ENCODE results near the gene GLRX.
"Not testable (repeated sequence)": the region's sequence is repeated elsewhere in the genome, so short reads cannot be mapped to it uniquely, and the experiment has no call there.

Gene GLRX, protein sequence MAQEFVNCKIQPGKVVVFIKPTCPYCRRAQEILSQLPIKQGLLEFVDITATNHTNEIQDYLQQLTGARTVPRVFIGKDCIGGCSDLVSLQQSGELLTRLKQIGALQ

DNA sequence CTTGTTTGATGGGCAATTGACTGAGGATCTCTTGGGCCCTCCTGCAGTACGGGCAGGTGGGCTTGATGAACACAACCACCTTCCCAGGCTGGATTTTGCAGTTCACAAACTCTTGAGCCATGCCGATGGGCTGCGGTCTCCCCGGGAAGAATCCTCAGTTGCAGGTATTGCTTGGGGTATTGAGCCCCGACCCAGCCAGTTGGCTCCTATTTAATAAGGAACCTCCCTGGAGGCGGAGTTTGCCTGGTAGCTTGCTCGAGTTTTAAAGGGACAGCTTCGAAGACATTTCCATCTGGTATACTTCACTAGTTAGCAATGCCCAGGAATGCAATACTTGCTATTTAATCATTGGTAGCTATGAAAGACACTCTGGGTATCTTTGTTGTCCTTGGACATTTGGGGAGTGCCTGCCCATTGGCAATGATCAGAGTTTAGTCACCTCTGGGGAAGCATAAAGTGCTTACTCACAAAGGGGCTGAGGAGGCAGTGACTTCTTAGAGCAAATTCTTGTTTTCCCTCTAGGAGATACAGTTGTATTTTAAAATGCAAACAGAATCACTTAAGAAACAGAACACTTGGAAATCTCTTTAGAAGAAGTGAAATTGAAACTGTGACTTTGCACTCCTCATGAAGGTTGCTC, at the start of gene GLRX:
TSS of gene GLRX (minus strand) at position 185 of the 640 bp plus-strand sequence. CDS start at position 121, 64 bp downstream.
- peak; percentile 39 for DNase-seq

DNA sequence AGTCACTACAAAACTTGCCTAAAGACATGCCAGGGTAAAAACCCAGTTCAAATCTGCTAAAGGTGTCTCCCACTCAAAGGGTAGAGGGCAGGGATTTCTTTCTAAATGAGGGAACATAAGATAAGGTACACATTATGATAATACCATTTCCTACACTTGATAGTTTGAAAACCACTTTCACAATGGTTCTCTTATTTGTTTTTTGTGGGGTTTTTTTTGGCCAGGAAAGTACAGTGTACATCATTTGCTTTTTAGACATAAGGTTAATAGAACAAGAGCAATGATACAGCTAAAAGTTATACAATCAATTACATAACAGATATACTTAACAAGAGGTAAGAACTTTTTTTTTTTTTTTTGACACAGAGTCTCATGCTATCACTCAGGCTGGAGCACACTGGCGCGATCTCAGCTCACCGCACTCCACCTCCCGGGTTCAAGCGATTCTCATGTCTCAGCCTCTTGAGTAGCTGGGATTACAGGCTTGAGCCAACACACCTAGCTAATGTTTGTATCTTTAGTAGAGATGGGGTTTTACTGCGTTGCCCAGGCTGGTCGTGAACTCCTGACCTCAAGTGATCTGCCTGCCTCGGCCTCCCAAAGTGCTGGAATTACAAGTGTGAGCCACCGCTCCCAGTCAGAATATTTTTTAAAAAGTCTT, 48.8 kb upstream of the GLRX start:
- no peak for DNase-seq

DNA sequence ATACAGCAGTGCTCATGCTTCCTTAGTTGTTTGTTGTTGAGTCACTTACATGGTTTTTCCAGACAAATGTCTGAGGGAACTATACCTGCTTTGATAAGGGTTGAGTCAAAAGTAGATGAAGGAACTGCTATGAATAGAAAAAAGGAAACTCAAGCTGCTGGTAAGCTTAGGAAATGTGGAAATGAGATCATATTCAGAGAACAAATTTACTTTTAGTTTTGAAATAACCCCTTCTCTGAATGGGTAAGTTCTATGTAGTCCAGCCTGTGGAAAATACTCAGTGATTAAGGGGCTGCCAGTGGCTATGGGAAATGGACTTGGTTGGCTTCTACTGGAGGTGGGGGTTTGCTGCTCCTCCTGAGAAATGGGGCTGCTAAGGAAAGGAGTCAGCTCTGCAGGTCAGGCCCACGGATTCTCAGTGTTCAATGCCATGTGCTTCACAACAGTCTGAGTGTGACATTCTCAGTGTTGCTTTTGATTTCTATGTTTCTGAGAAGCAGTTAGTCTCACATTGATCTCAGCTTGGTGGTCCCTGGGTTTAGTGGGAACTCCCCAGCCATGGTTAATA, 47.7 kb upstream of the GLRX start:
- DNase-seq = no peak

DNA sequence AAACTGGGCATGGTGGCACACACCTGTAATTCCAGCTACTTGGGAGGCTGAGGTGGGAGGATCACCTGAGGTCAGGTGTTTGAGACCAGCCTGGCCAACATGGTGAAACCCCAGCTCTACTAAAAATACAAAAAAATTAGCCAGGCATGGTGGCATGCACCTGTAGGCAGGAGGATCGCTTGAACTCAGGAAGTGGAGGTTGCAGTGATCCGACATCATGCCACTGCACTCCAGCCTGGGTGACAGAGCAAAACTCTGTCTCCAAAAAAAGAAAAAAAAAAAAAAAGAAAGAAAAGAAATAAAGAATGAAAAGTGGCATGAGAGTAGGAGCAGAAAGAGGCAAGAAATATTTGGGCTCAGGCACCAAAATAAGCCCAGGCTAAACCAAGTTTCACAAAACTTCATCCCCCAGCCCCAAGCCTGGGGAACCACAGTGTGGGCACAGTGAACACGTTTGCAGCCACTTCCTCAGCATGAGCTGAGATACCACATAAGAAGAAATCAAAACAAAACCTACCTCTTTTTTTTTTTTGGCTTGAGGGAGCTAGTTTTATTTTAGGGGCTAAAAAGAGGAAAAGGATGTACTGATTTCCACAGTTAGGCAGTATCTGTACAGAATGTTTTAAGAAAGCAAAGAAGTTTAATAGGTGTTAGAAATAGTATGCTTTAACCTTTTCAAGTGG, 46.8 kb upstream of the GLRX start:
- DNase-seq = not testable (repeated sequence)

DNA sequence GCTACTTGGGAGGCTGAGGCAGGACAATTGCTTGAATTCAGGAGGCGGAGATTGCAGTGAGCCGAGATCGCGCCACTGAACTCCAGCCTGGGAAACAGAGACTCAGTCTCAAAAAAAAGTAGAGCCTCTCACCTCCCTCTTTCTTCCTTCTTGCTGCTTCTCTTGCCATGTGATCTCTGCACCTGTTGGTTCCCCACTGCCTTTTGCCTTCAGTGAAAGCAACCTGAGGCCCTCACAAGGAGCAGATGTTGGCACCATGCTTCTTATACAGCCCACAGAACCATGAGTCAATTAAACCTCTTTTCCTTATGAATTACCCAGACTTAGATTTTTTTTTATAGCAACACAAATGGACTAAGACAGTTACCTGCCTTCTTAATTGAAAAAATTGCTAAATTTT, 45.6 kb upstream of the GLRX start:
- DNase-seq = no peak

DNA sequence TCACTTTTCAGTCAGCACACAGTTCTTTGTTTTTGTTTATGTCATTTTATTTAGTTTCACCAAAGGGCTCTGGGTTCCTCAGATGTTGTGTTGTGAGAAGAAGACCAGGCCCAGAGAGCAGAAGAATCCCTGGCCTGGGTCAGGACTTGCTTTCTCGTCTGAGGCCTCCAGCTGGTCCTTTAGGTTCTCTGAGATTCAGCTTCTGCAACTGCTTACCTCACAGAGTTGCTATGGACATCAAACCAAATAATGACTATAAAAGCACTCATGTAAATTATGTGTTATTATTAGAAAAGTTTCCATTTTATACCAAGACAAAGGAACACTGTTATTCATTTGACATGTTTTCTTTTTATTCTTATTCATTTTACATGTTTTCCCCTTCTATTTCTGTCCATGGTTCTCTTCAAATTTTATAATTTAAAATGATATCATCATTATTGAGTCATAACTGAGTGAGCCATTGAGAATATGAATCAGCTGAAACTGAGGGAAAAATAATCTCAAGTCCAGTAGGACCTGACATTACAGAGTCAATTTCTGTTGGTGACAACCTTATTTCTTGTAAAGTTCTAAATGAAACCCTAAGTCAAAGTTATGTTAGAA, 44.0 kb upstream of the GLRX start:
- DNase-seq = no peak

DNA sequence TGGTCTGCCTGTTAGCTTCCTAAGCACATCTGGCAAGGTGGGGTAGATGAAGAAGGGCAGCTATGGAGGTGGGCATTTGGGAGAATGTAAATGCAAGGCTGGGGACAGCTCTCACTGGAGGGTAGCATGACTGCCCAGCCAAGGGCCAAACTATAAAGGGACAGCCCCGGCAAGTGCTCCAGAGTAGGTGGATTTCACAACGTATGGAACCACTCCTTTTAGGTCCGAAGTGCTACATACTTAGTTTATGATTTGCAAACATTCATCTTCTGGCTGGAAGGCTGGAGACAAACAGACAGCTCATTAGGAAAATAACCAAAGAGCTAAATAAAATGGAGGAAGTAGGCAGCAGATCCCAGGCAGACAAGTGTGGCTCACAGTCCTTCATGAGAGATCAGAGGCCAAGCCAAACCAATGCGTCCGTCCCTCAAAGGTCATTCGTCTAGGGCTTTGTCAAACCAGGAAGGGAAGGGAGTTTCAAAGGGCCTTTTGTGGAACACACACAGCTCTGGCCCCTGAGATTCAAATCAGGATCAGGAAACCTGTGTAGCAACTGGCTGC, 42.5 kb upstream of the GLRX start:
- no peak for DNase-seq

DNA sequence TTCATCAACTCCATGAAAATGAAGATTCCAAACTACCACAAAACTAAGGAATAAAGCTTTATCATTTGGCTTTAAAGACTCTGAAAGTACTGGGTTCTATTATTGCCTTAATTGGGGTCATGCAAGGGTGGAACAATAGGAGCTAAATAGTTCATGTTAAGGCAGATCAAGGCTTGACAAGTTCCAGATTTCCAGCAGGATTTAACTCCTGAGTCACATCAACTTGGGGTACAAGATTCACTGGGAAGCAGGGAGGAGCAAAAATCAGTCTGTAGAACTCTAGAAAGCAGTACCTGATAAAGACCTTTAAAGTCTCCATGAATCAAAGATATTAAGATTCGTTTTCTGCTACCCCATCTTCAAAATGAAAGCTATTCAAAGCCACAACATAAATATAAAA, 41.9 kb upstream of the GLRX start:
- DNase-seq = no peak

DNA sequence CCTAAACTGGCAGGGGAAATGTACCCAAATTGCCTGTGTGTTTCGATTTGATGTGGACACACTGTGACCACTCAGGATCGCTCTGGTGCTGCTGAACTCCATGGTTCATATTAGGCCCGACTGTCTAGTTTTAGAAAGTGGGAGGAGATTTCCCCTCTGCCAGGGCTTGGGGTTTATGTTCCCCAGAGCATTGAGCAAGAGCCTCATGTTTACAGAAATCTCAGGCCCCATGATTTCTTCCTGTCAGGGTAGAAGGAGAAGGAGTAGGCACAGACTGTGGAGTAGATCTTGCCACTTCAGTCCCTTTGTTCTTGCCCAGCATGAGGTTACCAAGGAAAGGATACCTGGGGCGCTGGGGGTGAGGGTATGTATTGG, 40.8 kb upstream of the GLRX start:
- no peak for DNase-seq

DNA sequence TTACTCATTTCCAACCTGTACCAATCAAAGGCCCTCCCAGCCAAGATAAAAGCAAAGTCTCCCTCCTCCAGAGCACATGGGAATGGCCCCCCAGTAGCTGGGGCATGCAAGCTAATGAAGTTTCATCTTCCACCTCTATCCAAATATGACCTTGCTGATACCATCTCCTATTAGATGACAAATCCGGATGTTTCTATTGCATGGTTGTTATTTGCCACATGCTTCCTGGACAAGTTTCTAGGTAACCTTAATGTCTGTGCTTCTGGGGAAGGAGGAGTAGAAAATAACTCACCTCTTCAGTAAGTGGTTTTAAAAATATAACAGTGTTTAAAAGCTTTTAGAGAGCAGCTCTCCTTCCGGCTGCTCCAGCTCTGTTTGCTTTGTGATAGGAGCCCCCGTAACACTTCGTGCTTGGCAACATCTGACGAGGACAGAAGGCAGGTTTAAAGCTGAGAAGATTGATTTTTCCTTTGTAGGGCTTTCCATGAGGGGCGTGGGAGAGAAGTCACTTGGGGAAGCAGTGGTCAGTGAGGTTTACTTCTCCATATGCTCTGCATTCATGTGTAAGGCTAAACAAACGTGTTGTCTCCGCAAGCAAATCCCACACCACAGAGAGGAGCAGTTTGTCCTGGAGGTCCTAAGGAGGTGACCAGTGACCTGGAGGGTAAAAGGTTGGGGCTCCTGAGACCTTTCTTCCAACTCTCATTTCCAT, 40.3 kb upstream of the GLRX start:
- no peak for DNase-seq

DNA sequence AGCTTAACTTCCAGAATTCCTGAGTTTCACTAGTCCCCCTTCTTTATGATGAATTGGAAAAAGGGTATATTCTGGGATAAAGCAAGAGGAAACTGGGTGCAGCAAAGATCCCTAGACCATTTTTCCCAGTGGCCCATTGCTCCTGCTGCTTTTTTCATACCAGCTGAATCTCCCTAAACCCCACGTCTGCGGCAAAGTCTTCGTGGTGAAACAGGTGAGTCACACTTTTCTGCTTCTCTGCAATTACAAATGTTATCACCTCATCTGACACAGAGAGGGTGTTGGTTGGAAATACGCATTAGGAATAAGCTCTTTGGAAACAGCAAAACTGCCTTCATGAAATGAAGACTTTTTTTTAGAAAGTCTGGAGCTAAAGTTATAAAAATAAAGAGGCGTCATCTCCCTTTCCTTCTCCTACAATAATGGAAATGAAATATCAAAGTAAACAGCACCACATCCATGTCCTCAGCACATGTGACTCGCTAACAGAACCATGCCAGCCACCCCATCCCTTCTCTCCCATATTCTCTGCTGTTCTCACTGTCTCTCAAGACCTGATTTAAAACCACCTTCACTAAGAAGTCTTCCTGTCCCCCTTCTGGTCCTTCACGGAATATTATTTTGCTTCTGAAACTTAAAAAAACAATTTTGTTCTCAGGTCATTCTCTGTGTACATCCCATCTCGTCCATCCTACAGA, 39.5 kb upstream of the GLRX start:
- no peak for DNase-seq

DNA sequence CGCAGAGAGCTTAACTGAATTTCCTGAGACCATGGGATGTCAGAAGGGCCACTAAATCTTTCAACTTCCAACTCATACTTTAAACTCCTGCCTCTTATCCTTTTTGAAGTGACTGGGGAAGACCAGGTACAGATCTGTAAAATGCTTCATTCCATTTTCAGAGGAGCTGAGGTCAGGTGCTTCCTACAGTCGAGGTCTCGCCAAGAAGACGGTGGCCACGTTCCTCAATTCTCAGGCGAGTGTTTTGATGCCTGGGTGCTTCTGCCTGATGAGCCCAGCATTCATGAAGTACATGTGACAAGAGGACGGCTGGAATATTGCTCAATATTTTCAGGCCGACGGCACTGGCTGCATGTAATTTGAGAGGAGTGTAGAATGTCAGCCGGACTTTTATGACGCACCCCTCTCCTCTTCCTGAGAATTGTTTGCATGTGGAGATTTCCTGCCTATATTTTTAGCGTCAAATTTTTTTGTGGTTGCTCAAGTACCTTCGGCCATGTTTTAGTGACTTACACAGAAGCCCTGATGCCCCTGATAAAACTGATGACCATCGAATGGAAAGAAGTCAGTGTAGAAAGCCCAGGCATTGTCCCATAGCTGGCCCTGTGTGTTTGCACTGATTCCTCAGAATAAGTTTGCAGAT, 38.8 kb upstream of the GLRX start:
- DNase-seq = no peak

DNA sequence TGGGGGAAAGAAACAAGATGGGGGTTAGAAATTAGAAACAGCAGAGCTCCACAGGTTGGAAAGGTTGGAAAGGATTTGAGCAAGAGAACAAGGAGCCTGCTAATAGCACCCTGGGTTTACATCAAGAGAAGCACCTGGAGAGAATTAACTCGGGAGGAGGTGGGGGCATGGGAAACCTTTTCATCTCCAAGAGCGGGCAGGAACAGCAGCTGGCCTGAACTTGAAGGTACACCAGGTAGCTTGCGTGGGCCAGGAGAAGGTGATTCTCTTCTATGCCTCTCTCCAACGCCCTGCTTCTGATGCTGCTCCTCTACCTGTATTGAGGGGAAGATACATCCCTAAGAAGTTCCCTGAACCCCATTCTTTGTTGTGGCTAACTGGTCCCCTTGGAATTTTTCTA, 37.1 kb upstream of the GLRX start:
- DNase-seq = no peak

DNA sequence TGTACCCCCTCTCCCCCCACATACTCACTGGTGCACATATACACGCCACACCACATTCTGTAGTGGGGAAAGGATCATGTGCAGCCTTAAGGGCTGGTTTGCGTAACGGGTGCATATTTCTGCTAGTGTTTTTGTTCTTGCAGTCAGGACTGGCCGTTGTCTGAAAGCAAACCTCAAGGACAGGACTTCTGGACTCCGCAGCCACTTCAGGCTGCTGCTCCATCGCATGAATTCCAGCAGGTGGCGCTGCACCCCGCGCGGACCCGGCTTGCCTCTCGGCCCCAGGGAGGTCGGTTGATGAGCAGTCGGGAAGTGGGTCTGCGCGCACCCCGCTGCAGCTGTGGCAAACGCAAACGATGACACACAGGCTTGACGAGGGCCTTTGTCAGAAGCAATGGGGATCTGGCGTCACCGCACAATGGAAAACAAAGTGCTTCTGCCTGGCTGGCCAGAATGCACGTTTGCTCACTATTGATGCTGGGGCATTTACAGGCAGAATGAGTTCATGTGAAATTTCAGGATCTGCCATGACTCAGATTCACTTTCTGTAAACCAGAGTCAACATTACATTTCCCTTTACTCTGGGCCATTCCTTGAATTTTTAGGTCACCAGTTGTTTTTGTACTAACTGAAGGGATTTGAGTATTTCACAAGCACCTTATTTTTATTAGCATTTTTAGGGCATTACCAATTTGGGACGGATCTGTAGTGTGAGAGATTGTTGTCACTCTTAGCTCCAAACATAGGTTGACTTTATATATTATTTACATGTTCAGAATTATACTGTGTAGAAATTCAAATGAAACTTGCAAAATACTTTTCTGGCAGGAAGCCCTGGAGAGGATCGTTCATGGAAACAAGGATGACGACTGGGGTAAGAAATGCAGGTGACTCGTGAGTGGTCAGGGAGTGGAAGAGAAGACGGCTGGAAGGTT, 36.4 kb upstream of the GLRX start:
- DNase-seq = peak; percentile 76

DNA sequence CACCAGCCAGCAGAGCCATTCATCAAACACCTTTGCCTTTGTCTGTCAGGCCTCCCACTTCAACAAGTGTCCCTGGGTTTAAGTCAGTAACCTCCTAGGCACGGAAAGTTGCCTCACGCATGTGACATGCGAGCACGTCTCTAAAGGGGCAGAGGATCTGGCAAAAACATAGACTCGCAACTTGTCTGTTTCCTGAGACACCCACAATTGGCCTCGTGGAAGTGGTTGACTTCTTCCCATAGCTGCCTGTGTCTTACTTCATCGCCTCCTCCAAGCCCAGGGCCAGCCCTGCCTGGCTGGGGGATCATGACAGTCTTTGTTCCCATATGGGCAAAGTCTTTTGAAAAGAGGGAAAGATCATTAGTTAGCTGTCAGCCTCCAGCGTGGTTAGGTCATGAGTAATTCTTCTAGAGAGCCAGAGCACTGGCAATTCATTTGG, 35.5 kb upstream of the GLRX start:
- DNase-seq = no peak

DNA sequence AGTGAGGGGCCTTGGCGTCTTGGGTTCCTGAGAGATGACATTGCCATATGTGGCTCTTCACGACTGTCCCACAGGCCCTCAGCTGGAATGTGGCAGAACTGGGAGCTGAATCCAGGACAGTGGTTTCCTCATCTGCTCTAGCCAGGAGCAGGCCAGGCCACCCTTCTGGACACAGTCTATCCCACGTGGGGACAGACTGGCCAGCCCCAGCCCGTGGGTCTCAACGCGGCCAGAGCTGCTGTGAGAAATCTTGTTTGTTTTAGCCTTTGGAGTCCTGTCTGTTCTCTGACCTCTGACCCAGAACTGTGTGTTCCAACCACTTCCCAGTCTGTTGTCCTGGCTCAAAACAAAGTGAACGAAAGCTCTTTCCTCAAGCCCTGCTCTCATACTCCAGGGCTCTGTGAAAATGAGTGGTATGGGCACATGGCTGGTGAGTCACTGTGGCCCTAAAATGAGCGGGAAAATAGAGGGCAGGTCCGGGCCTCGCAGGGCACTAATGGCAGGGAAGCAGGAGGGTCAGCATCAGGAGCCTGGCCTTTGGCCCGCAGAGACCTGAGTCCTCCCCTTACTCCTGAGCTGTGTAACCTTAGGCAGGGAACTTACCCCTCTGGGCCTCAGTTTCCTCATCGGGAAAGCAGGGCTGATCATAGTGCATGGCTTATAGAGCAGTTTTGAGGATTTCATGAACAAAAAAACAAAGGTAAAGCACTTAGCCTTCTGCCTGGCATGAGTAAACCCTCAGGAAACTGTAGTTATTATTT, 34.8 kb upstream of the GLRX start:
- no peak for DNase-seq

DNA sequence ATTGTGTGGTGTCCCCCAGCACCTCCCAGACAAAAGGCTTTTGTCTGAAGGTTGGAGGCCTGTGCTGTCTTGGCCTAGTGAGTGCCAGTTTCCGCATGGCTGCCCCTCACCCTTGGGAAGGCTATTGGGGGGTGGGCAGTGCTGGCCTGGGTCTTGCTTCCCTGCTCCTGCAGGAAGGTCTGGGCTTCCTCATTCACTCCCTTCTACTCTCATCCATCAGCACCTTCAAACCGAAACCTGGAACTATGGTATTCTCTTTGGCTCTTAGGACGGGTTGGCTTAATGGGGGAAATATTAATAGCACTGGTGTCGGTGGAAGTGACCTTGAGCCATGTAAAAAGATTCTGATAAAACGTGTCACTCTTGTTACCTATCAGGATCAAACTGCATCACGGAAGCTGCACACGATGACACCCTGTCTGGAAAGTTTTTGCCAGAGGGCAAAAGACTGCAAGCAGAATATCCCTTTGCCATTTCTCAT, 34.0 kb upstream of the GLRX start:
- no peak for DNase-seq

DNA sequence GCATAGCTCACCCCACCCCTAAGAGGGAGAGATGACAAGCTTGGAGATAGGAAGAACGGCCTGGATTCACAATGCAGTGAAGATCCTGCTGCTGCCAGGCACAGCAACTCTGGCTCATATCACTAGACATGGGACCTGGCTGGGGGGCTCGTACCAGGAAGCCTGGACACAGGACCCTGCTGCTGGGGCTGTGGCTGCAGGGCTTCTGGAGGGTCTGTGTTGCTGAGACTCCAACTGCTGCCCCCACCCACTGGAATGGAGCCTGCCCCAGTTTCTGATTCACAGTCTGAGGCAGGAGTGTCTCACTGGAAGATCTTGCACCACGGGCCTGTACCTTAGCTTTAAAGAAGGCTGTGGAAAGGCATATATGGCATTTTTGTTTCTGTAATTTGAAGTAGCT, 31.0 kb upstream of the GLRX start:
- DNase-seq = no peak

DNA sequence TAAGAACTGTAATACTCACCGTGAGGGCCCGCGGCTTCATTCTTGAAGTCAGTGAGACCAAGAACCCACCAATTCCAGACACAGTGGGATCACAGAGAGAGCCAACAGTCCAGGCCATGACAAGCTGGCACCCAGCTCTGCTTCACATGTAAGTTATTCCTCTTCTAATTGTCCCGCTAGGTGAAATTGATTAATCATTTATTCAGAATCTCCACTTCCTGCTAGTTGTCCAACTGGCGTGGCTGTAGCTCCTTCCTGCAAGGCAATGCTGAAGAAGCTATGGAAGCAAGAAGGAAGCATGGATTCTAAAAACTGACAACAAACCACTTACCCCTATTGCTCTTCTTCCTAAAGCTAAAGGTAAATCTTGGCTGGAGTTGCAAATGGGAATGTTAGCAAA, 30.0 kb upstream of the GLRX start:
- no peak for DNase-seq

All from NCI-H2227 treated with DMSO at 0.1 percent for 48 hours (cell line).